ENCODE results near the gene ZNF532. TPM values are rescaled to one million over a fixed set of nuclear protein-coding genes. Genes with fewer than 3 reads are reported as not detected.
A peak's percentile ranks its signal among the peaks of the same experiment; 100 is the strongest.

ZNF532 gene
- total and polyA plus RNA-seq, 2 donors (not counting 3 experiments of a cell fraction or from before 2014, with no cell fraction given): 42.3 to 70.1 TPM

GRCh38 chr18:58937887-58938267 lies 73.2 kb downstream of the ZNF532 start:
- dilution Hi-C loops (cut with MboI; ENCODE audit: extremely low pct_ligation_motif_present, low sequenced_read_pairs): no loop called here
- peak overlapping the region; percentile 60 for H3K27ac ChIP-seq (ENCODE audit: insufficient read depth, low read depth, low read length)
- peak overlapping the region; percentile 85 for H3K4me2 ChIP-seq (ENCODE audit: insufficient read depth, low read length)
- FAIRE-seq: no peak
- no peaks in the 10 kb centered on the region for H3K9me1 ChIP-seq (replicated peaks; ENCODE audit: control insufficient read depth, extremely low read depth, insufficient read depth, low read length)
- CTCF ChIA-PET: interaction anchor here (0.5 kb wide), 1 partner anchor 121 kb away, joined by 3 read pairs; no protein-coding TSS in a partner anchor
- intact Hi-C loops (cut with micrococcal nuclease): loop anchor here (1.0 kb wide), 4 partner anchors 24 to 153 kb away; no protein-coding TSS in a partner anchor
- no peak overlapping the region for H2AFZ ChIP-seq (ENCODE audit: low read depth, low read length)
- H3K36me3 ChIP-seq (ENCODE audit: control insufficient read depth in 2 of 2, extremely low read depth in 1 of 2, insufficient read depth in 2 of 2, low read length in 2 of 2): peaks cover 2 to 9% of the 10 kb centered on the region in 2 experiments
- no TSS peak for BruUV-seq (replicated peaks)
- H3K9me3 ChIP-seq (replicated peaks; ENCODE audit: control insufficient read depth, insufficient read depth, low read length): no peaks in the 10 kb centered on the region
- DNase-seq (ENCODE audit: low read depth, low spot score): no peak
- TF ChIP-seq POLR2AphosphoS5 (IDR thresholded peaks at IDR 0.05; ENCODE audit: insufficient read depth, low read depth, low read length) (no peak), JUN (IDR thresholded peaks at IDR 0.05; ENCODE audit: borderline replicate concordance, insufficient read depth, insufficient read length, low read depth) (no peak), POLR2A (IDR thresholded peaks at IDR 0.05; ENCODE audit: low read depth, low read length) (no peak), GATA2 (IDR thresholded peaks at IDR 0.05; ENCODE audit: insufficient read depth, insufficient read length, low read depth, low read length) (no peak), CTCF (IDR thresholded peaks at IDR 0.05; ENCODE audit: extremely low read depth in 1 of 2, insufficient read depth in 1 of 2, low read depth in 1 of 2, low read length in 2 of 2) (no peak), MYC (IDR thresholded peaks at IDR 0.05; ENCODE audit: low read depth, low read length) (no peak), FOS (IDR thresholded peaks at IDR 0.05; ENCODE audit: borderline replicate concordance, insufficient read depth, low read length) (no peak), MAX (IDR thresholded peaks at IDR 0.05; ENCODE audit: insufficient read depth, insufficient read length) (no peak)
- no peaks in the 10 kb centered on the region for H4K20me1 ChIP-seq (replicated peaks; ENCODE audit: control insufficient read depth, extremely low read depth, insufficient read depth, low read length)
- H3K79me2 ChIP-seq (ENCODE audit: control insufficient read depth, insufficient read depth, low read length): no peaks in the 10 kb centered on the region
- POLR2A ChIA-PET: interaction anchor here (0.7 kb wide), 1 partner anchor 94 kb away, joined by 3 read pairs; no protein-coding TSS in a partner anchor
- no peaks in the 10 kb centered on the region for H3K27me3 ChIP-seq (ENCODE audit: control insufficient read depth in 2 of 2, insufficient read depth in 2 of 2, low read length in 2 of 2)
- peaks cover 18% of the 10 kb centered on the region for H3K4me1 ChIP-seq (ENCODE audit: control insufficient read depth, extremely low read depth, insufficient read depth, low read length)
- no peak overlapping the region for H3K9ac ChIP-seq (replicated peaks; ENCODE audit: extremely low read depth, insufficient read depth, low read length)
- no peak overlapping the region for H3K4me3 ChIP-seq (replicated peaks in 1 of 3; ENCODE audit: insufficient read depth in 1 of 3, low read depth in 1 of 3, low read length in 3 of 3)
